ENCODE results near the gene CCDC28A.

GRCh38 chr6:138809677-138810076, 36.1 kb downstream of the CCDC28A start:
- no peak for TF ChIP-seq CTCF (IDR thresholded peaks at IDR 0.05)
- no peak for TF ChIP-seq POLR2A (IDR thresholded peaks at IDR 0.05)
